IPS-11a (cell line): Measurements from ENCODE around the gene NCLN.
"Not testable (repeated sequence)": the region's sequence is repeated elsewhere in the genome, so short reads cannot be mapped to it uniquely, and the experiment has no call there.

Experiments
- H3K4me3 ChIP-seq: one replicate; pipeline ENCODE4 v1.5.1; 2013; ENCODE audit warnings: low read depth, low read length, control low read depth

Gene NCLN

GRCh38 chr19:3185461-3186159, at the start of gene NCLN:
Gene NCLN (plus strand): TSS chr19:3185930. CDS start chr19:3186031, 101 bp downstream.
- peak within 1 kb of the TSS; percentile 89 for H3K4me3 ChIP-seq

- H3K4me3 ChIP-seq: no peak within 1 kb of the TSS
These were observed 49.6 kb upstream of the NCLN start, which contains the start of gene GNA15 for GRCh38 chr19:3135961-3136683. Gene GNA15 (plus strand): TSS chr19:3136033. CDS start chr19:3136451, 418 bp downstream.

GRCh38 chr19:3136684-3137055, 49.1 kb upstream of the NCLN start:
- H3K4me3 ChIP-seq: no peak overlapping the region

- no peak overlapping the region for H3K4me3 ChIP-seq
These were observed 48.6 kb upstream of the NCLN start for GRCh38 chr19:3137119-3137518.

GRCh38 chr19:3138268-3138667, 47.5 kb upstream of the NCLN start:
- H3K4me3 ChIP-seq: no peak overlapping the region

- no peak overlapping the region for H3K4me3 ChIP-seq
These were observed 45.1 kb upstream of the NCLN start for GRCh38 chr19:3140667-3141038.

GRCh38 chr19:3142292-3142670, 43.4 kb upstream of the NCLN start:
- no peak overlapping the region for H3K4me3 ChIP-seq

GRCh38 chr19:3142781-3143337, 42.9 kb upstream of the NCLN start:
- no peak overlapping the region for H3K4me3 ChIP-seq

- H3K4me3 ChIP-seq: no peak overlapping the region
These were observed 39.6 kb upstream of the NCLN start for GRCh38 chr19:3145909-3146676.

GRCh38 chr19:3146677-3147100, 39.0 kb upstream of the NCLN start:
- H3K4me3 ChIP-seq: no peak overlapping the region

GRCh38 chr19:3148503-3148902, 37.2 kb upstream of the NCLN start:
- H3K4me3 ChIP-seq: no peak overlapping the region

- no peak overlapping the region for H3K4me3 ChIP-seq
These were observed 36.6 kb upstream of the NCLN start for GRCh38 chr19:3149089-3149488.

GRCh38 chr19:3149526-3150505, 35.9 kb upstream of the NCLN start:
- H3K4me3 ChIP-seq: no peak overlapping the region

- no peak overlapping the region for H3K4me3 ChIP-seq
These were observed 34.9 kb upstream of the NCLN start for GRCh38 chr19:3150739-3151329.

- H3K4me3 ChIP-seq: no peak overlapping the region
These were observed 33.9 kb upstream of the NCLN start for GRCh38 chr19:3151563-3152418.

- H3K4me3 ChIP-seq: no peak overlapping the region
These were observed 33.3 kb upstream of the NCLN start for GRCh38 chr19:3152419-3152780.

- H3K4me3 ChIP-seq: no peak overlapping the region
These were observed 32.2 kb upstream of the NCLN start for GRCh38 chr19:3153286-3154230.

- not testable (repeated sequence) for H3K4me3 ChIP-seq
These were observed 31.3 kb upstream of the NCLN start for GRCh38 chr19:3154447-3154846.
